NCI-H345 (cell line): ENCODE measurements around the gene ADAMTS18.

ENCODE experiments used
- DNase-seq: peaks from one replicate; lab custom pipeline; 2025; lab: John Stamatoyannopoulos, UW

Gene ADAMTS18

DNA sequence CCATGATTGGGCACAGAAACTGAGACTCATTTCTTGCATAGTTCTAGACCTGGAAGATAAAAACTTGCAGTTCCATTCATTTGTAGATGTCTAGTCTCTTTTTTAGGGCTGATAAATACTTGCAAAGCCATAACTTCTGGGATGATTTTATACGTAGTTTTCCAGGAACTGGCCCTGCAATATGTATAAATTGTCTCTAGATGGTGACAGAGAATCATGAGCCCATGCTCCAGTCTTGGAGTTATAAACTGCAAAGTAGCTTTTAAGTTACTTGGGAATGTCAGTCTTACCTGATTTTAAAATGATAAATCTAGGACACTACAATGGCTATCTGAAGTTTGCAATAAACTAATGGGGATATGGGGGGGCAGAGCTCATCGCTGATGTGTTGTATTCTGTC is 3.0 kb upstream of the ADAMTS18 start:
- peak; percentile 42 for DNase-seq

DNA sequence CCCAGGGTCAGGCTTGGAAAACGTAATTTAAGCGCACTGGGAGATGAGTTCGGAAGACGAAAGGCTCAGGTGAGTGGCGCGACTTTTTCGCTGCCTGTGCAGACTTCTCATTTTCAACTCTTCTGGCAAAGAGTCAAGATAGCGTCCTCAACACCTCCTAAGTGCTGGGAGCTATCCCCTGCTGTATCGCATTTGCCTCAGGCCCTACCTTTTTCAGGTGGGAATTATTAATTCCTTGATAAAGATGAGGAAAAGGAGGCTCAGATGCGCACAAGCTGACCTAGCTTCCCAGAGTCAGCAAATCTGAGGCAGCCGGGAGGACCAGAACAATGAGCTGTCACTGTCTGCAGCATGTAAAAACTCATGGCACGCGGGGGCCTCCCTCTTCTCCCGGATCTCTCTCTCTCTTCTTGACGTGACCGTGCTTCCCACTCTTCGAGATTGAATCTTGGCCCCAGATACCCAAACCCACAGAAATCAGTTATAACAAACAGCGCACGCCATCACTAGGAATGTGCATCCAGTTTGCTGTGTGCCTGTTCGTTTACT is 512 bp upstream of the ADAMTS18 start:
- peak; percentile 34 for DNase-seq

DNA sequence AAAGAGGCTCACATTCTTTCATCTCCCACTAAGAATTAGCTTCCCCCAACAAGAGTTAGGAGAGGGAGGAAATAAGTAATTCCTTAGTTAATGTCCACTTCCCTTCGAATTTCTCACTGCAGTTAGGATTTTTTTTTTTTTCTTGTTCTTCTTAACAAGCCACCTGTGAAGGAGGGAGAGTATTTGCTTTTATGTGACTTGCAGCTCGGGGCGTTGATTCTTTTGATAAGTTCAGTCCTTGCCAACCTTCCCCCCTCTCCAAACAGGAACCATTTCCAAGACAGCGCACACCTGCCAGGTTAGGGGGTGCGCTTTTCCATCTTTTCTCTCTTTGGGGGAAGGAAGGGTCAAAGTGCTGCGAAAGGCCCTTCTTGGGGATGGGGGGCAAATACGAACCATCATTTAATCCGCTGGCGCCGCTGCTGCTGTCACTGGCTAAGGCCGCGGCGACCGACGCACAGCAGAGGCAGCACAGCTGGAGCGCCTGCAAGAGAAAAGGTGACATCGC is 758 bp downstream of the ADAMTS18 start:
- DNase-seq: peak; percentile 34

DNA sequence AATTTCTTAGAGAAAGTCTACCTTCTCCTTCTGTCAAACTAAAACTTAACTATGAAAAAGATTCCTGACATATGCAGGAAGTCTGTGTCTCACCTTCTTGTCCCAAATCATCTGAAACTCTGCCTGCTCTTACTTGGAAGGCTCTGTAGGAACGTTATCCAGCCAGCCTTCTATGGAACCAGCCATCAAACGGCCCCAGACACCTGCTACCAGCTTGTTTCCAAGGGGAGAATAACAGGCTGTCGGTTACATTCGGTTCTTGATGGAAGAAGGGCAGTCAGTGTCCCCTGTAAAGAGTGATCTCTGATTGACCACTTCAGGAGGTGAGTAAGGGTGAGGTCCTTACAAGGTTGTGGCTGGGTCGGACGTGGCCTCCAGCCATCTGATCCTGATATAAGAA is 1.7 kb downstream of the ADAMTS18 start:
- DNase-seq: no peak

DNA sequence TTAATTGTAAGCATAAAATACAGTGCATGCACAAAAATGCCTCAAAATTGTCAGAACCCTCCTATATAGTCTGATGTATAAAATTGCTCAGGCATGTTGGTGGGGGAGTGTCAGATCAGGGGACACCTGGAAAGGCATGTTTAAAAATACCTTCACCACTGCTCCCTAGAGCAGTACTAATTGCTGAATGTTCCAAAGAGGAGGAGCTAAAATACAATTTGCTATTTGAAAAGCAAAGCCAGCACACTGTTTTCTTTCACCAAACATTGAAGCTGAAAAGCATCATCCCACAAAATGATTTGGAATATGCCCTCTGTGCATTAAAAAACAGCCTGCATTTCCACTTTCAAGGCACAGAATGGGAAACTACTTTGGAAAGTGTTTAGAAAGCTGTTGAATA is 2.6 kb downstream of the ADAMTS18 start:
- DNase-seq: no peak

DNA sequence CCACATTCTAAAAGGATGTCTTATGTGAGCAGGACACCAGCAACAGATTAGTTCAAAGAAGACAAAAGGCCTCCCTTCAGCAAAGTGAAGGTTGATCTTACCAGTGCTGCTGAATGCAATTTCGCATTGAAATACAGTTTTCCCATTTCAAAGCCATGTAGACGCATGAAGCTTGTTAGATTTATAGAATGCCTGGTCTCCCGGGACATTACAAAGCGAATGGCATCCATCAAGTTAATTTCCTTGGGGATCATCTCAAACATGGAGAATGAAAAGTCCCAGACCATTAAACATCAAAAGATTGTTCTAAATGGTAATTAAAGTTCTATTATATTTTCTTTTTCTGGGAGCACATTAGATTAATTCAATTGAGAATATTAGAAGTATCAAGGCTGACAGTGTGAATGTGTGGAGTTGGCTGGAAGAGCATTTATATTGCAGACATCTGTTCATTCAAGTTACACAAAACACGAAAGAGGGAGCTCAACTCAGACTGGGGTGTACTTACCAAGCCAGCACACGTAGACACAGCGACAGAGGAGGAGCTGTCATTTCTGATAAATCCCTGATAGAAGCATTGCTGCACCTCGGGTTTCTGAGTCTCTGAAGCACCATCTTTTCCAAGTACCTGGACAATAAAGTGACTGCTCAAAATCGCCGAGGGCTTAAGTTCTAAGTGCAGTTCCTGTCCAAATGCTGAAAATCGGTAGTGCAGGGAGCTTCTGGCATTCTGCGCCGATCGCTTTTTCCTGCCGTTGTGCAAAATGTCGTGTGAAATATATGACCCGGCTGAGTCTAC is 3.8 kb downstream of the ADAMTS18 start:
- DNase-seq: no peak

DNA sequence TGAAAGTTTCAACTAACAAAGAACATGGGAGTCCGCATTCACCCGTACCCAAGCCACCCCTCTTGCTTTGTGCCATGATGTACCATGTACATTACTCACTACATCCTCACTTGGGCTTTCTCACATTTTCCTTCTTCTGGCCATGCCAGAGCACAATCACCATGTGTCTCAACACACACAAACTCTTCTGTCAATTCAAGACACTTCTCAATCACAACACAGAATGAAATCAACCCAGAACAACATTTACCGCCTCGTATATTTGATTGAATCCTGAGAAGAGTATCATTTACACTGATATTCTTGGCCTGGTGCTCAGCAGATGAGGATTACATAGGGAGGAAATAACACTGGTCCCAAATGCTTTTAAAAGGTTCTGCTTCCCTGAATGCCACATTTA is 4.5 kb downstream of the ADAMTS18 start:
- DNase-seq: no peak

DNA sequence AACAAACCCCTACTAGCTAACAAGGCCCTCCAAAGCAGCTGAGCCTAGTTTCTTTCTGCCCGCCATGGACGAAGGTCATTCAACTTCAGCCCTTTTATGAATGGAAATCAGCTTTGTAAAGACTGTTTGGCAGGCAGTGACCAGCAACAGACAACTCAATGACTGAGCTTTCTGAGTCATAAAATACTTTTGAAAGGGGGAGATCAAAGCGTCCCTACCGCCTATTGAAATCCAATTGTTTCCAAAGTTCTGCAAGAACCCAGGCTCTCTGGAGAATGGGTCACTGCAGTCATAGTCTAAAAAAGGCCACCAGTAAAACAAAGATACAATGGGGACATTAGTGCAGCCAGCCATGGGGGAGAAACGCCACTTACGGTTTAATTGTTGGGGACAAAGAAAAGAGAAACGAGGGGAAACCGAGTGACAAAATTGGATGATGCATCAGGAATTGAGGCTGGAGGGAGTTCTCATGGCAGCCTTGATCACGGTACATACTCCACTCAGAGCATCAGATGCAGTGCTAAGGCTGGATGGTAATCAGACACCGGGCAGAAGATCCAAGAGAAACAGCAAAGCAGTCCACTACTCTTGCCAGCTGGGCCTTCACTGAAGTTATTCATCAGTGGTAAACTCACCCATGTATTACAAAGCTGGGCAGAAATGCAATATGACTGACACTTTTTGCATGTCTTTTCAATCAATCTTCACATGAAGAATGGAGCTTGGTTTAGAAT is 9.8 kb downstream of the ADAMTS18 start:
- DNase-seq: no peak

DNA sequence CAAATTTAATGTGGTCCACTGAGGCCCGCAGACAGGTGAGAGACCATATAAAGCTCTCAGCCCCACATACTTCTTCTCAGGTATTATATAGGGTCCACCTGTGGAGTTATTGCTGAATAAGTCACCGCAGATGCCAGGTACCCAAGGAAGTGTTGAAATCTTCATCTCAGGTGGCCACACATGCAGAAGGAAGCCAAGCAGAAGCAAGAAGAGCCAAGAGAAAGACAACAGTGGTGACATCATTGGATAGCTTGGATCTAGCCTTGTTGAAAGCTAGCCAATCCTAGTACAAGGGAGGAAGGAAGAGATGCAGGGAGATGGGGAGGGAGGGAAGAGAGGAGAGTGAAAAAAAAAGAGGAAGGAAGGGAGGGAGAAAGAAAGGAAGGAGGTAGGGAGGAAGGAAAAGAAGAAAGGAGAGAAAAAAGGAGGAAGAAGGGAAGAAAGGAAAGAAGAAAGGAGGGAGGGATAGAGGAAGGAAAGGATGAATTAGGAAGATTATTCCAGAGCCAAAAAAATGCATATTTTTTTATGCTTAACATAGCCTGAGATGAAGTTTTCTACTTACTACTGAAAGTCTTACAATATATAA is 12.5 kb downstream of the ADAMTS18 start:
- no peak for DNase-seq

DNA sequence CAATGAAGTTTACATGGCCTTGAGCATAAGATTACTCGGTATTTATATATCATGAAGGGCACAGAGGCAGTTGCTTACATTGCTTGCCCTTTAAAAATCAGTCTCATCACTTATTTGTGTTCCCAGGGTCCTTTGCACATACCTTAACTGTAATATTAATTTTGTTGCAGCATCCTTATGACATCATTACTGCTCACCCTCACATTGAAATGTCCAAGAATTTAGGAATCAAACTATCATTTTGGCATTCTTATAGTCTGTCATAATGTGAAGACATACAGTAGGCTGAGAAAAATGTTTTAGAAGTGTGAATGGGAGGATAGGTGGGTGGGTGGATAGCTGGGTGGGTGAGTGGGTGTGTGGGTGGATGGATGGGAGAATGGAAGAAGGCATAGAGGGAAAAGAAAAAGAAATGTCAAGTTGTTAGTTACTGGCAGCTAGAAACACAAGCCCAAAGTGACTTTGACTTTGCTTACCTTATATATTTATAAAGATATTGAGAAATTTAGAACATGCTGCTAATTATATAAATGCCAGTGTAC is 17.8 kb downstream of the ADAMTS18 start:
- no peak for DNase-seq

DNA sequence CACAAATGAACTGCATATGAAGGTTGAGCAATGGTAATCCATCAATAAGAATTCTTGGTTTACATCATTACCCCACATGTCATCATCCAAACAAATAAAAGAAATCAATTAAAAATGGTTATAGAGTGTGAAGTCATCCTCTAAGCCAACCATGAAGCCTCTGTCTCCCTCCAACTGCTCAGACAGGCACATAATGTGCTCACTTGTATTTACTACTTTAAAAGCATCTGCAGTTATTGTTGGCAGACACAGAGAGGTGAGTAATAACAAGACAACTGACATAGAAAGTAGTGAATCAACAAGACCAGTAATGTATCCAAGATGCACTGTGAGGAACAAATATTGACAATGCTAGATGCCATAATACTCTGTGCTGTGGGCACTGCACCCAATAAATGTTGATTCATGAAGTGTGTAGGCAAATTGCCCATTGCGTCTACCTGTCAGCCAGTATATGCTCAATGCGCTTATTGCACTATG is 20.0 kb downstream of the ADAMTS18 start:
- peak; percentile 27 for DNase-seq

DNA sequence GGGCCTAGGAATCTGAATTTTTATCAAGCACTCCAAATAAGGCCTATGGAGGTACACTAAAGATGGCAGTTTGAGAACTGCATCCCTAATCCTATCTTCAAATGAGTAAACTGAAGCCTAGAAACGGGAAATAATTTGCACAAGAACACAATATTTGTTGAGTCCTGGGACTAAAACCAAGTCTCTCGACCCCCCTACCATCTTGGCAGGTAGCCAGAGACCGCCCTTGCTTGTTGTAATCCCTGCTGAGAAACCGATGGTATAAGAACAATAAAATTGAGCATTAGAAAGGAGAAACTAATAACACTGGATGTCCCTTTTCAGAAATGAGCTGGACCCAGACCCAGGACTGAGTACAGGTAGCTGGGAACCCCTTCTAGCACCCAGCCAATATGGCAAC is 24.4 kb downstream of the ADAMTS18 start:
- DNase-seq: no peak

DNA sequence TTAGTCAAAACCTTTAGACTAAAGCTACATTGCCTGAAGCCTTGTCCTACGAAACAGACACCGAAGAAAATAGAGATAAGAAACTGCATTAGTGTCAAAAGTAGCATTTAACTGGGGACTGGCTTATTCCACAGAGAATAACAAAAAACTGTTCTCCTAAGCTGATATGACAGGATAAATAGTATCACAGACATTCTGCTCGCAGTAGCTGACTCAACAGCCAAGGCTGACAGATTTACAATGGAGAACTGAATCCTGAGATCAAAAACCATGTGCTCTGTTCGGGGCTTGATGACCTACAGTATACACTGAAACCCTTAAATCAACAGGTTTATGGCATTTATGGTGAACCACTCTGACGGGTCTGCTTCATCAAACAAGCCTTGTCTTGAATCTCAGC is 25.5 kb downstream of the ADAMTS18 start:
- DNase-seq: no peak

DNA sequence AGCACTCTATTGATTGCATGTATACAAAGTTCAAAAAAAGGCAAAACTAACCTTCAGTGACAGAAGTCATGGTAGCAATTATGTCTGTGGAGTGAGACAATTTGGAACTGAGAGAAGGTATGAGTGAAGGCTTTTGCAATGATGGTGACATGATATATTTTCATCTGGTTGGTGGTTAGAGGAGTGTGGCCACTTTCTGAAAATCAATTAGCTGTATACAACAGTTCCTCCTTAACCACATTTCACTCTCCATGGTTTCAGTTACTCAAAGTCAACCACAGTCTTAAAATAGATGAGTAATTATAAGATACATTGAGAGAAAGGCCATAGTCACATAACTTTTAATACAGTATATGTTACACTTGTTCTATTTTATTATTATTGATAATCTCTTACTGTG is 26.2 kb downstream of the ADAMTS18 start:
- DNase-seq: no peak

DNA sequence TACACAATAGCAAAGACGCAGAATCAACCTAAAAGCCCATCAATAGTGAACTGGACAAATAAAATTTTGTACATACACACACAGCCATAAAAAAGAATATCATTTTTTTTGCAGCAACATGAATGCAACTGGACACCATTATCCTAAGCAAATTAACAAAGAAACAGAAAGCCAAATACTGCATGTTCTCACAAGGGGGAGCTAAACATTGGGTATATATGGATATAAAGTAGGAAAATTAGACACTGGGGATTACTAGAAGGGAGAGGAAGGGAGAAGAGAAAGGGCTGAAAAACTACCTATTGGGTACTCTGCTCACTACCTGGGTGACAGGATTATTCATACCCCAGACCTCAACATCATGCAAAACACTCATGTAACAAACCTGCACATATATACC is 28.2 kb downstream of the ADAMTS18 start:
- no peak for DNase-seq

DNA sequence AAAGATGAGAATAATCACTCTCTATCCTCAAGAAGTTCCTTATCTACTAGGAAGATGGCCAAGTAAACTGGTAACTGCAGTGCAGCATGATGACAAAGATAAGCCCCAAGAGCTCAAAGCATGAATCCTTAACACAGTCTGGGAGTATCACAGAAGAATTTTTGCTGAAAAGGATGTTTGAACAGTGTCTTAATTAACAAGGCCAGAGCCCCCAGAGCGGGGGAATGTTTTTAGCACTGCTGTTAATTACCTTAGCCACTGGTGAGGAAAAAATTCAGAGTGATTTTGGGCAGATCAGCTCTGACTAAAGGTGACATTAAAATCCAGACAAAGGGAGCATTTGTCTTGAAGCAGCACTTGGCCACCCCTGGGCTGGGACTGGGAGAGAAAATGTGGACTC is 30.1 kb downstream of the ADAMTS18 start:
- no peak for DNase-seq

DNA sequence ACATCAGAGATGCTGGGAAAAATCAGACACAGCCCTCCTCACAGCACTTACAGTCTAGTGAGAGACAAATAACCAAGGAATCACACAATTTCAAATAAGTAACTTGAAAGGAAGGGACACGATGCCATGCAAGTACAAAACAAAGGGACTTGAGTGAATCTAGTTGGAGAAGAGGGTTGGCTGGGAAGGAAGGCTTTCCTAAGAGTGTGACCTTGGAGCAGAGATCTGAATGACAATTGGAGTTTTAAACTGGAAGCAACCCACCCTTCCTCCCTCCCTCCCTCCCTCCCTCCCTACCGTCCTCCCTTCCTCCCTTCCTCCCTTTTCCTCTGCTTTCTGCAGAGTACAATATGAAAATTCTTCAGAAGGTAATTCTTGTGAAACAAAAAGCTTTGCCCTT is 31.1 kb downstream of the ADAMTS18 start:
- no peak for DNase-seq

DNA sequence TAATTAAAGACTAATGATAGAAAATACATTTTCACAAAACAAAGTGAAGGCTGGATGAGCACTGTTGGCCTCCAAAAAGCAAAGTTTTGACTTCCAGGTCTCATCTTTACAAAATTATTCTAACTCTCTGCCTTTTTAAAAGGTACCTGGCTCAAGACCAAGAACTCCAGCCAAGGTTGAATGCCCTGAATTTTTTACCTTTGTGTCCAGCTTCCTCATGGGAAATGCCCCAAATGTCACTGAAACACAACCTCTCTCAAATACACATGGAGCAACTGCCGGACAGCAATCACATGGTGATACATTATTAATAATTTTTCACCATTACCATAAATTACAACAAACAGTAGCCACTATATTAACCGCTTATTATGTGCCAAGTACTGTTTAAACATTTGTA is 32.2 kb downstream of the ADAMTS18 start:
- no peak for DNase-seq

DNA sequence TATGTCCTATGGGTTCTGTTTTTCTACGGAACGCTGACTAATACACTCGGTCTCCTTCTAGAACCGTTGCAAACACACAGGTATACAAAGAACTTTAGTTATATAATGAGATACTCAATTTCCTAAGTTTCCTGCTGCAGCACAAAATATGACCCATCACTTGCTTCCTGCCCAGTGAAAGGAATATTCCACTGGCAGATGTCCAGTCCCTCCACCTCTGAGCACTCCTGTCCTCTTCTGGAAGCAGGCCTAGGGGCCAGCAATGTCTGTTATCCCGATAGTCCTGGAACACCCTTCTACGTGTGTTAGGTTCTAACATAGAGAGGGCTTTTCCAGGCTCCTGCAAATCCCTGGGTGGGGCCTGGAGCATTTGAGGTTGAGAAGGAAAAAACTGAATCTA is 32.7 kb downstream of the ADAMTS18 start:
- DNase-seq: no peak

DNA sequence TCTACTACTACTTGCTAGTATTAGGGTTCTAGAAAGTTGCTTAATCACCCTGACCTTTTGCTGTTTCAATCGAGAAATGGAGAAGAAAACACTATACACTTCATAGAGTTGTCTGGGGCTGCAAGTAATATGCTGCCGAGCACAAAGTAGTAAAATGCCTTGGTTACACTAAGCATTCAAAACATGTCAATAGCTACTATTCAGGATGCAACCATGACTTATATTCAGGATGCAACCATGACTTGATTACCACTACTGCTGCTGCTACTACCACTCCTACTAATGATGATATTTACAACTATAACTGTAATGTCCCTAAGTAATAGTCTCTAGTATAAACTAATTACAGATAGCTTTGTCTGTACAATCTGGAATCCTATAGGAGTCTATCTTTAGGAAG is 35.3 kb downstream of the ADAMTS18 start:
- DNase-seq: no peak

DNA sequence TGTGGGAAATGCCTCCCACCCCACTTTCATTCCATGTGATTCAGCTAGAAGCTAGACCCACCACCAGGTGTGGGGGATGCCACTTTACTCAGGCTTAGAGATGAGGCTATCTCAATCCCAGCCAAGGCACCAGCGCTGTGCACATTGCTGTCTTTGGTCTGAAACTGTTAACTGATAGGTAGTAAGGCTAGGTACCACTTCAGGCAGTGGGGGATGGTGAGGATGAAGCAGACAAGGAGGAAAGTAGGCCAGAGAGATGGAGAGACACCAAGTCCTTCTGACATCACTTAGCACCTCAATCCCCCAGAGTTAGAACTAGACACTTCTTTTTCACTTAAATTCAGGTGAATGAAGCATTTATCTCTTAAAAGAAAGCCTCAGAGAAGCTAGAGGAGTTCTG is 35.8 kb downstream of the ADAMTS18 start:
- DNase-seq: no peak

DNA sequence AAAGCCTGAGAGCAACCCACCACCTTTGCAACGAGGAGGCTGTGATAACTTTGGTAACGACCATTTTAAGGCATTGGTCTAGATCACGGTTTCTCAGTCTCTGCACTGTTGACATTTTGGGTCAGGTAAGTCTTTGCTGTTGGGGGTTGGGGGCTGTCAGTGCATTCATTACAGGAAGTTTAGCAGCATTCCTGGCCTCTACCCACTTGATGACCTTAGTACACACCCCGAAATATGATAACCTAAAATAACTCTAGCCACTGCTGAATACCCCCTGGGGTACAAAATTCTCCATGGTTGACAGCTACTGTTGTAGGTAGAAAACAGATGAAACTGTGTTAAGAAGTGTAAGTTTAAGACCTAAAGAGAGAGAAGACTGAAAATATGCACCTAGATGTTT is 36.3 kb downstream of the ADAMTS18 start:
- no peak for DNase-seq
